ENCODE results near the gene NTRK2. TPM values are rescaled to one million over a fixed set of nuclear protein-coding genes. Genes with fewer than 3 reads are reported as not detected.
"Not testable (repeated sequence)": the region's sequence is repeated elsewhere in the genome, so short reads cannot be mapped to it uniquely, and the experiment has no call there.

Gene NTRK2
- total RNA-seq, 1 experiment from 2014 or later = 0.12 TPM

DNA sequence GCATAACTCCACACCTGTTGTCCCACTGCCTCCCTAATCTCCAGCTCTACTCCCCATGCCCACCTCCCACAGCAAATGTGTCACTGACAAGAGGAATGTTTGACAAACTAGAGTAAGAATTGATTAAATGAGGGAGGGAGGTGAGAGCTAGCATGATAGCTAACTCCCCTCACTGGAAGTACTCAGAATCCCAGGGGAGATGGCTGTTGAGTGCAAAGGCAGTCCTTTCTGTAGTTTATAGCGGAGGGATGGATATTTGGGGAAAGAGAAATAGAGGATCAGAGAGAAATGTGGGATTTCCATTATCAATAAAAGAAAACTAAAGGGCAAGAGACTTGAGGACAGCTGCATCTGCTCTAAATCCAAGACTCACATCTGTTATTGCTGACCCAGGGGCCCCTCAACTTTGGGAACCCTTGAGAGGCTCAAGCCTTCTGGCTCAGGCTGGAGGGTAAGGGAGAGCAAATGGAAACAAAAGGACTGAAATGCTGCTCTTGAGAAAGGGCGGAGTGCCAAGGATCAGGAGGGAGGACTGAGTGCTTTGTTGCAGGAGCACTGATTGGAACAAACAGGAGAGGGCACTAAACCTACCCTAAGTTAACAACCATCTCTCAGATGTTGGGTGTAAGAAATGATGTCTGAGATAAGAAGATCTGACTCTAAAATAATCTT lies 372.1 kb downstream of the NTRK2 start:
- no peak for DNase-seq (ENCODE audit: extremely low read depth, low read depth)

DNA sequence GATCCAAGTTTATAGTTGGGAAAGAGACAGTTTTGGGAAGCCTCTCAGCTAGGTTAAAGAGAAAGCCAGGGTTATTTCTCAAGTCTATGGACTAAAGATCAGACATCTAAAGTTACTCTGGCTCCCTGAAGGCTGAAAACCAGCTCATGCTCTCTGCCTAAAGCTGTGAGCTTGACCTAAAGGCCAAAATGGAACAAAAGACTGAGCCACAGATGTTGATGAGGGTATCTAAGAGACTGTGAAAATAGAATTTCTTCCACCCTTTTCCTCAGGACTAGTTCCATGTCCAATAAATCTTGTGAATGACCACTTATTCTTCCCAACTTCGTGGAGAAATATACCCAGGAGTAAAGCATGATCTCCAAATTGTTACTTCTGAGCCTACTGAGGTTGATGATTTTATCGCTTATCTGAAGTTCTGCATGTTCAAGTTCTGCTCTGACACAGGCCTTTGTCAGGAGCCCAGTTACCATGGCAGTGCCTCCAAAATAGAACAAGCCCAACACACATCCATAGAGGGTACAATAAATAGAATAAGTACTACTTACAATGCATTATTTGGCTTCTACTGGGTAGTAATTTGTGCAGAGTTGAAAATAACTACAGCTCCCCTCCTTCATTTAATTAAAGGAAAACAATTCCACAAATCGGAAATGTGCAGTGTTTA lies 373.6 kb downstream of the NTRK2 start:
- DNase-seq (ENCODE audit: extremely low read depth, low read depth) = no peak

DNA sequence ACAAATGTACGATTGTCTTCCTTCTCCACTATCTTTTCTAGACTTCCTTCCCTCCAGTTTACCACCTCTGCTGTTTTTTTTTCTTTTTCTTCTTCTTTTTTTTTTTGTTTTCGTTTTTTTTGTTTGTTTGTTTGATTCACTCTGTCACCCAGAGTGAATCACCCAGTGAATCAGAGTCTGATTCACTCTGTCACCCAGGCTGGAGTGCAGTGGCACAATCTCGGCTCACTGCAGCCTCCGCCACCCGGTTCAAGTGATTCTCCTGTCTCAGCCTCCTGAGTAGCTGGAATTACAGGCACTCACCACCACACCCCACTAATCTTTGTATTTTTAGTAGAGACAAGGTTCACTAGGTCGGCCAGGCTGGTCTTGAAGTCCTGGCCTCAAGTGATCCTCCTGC lies 375.7 kb downstream of the NTRK2 start:
- DNase-seq (ENCODE audit: extremely low read depth, low read depth) = no peak

DNA sequence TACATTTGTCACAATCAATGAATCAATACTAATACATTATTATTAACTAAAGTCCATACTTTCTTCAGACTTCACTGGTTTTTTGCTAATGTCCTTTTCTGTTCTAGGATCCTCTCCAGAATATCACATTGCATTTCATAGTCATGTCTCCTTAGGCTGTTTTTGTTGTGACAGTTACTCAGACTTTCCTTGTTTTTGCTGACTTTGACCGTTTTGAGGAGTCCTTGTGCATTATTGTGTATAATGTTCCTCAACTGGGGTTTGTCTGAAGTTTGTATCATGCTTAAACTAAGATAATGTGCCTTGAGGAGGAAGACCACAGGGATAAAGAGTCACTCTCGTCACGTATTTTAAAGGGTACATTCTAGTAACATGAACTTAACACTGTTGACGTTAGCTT lies 376.9 kb downstream of the NTRK2 start:
- no peak for DNase-seq (ENCODE audit: extremely low read depth, low read depth)

DNA sequence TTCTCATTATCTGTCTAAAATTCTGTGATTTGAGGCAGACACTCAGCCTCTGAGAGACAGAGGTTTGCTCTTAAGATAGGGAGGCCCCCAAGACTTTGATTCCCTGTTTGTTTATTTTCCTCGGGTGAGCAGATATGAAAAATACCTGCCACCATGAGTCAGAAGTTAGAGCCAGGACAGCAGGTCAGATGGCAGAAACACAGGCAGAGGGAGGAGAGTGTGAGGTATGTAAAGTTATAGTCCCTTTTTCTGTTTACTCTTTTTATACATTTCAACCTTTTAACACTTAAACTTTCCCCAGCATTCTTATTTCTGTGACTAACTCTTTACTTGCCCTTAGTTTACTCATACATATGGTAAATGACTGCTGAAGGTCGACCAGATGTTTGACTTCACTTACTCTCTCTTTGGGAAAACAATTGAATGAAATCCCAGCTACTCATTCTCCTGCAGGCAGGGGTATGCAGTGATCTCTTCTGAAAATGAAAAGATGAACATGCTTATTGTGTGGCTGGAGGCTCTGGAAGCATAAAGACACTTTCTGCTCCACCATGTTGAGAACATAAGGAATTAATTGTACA lies 383.8 kb downstream of the NTRK2 start:
- DNase-seq (ENCODE audit: extremely low read depth, low read depth) = no peak

DNA sequence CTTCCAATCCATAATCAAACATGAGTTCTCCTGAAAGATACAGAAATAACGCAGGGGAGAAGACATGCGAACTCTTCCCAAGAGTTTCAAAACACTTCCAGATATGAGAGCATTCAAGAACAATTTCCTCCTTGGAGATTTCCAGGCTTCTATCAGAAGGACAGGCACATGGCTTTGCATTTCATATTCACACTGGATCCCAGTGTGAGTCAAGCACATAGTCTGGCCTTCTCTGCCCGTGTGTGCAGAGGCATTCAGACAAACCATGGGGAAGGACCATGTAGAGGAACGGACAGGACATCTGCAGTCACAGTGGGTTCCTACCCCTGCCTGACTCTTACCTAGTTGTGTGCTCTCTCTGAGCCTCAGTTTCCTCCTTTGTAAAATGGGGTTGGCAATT lies 384.5 kb downstream of the NTRK2 start:
- no peak for DNase-seq (ENCODE audit: extremely low read depth, low read depth)

DNA sequence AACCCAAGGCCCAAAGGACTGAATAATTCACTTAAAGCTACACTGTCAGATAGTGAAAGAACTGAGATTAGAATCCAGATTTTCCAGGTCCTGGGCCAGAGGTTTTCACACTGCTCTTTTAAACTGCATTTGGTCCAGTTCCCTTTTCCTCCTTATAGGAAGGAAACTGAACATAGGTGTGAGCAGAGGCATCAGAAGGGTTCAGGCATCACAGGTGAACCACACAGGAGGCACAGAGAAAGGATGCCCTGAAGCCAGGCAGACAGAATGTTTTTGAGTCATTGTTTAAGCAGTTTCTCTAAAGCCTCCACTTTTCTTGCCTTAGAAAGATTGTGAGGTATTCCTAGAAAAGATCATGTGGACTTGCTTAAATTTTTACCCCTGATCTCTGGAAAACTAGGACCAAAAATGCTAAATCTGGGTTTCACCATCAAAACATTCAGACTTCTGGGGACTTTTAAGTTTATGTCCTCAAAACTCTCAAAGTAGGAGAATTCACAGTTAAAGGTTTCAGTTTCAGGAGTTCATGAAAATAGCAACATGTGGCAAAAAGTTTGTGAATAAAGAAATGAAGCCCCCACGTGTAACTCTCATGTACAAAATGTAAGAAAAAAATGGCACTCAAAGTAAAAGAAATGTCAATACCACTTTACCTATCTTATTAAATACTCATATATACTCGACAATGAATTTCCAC lies 386.1 kb downstream of the NTRK2 start:
- DNase-seq (ENCODE audit: extremely low read depth, low read depth) = no peak

DNA sequence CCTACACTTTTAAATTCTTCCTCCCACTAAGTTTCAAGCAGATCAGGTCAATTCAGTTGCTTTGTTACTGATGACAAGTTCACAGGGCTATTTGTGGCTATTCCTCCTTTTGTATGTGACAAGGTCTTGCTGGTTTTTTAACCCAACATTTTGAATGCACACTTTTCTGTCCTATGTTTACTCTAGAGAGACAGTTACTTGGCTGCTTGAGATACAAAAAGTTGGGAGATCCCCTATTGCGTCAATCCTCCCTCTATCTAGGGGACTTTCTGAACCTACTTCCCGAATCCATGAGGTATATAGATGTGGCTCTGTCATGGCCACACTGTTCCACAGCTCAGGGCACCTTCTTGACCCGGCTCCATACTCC lies 386.7 kb downstream of the NTRK2 start:
- DNase-seq (ENCODE audit: extremely low read depth, low read depth) = no peak

DNA sequence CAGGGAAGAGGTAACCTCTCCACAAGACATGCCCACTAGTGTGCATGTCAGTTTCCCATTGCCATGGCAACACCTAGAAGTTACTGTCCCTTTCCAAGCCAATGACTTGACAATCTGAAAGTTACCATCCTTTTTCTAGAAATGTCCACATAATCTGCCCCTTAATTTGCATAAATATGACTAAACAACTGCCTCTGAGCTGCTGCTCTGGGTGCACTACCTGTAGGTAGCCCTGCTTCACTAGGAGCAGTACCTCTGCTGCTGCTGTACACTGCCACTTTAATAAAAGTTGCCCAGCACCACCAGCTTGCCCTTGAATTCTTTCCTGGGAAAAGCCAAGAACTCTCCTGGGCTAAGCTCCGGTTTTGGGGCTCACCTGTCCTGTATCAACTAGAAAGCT lies 392.4 kb downstream of the NTRK2 start:
- no peak for DNase-seq (ENCODE audit: extremely low read depth, low read depth)

DNA sequence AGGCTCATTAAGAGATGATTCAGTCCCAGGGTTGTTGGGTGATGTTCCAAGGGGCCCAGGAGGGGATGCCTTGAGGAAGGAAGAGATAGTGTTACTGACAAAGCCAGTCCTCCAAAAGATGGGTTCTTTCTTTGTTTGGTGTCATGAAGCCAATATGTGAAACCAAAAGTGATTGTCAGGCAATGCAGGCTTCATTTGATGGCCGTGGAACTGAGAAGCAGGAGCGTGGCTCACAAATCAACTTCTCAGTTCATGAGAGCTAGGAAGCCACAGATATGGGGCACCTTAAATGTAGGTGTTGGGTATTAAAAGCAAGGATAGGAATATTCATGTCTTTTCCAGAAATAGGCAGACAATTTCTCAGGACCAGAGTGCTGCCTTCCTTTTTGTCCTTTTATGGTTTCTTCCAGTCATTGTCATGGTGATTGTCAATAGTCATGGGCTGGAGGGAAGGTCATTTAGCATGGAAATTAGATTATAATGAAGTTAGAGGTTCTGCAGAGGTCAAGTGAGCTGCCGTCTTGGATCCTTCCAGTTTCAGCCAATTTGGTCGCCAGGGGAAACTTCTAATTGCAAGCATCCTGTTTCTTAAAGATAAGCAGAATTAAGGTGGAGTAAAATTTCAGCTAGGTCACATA lies 393.0 kb downstream of the NTRK2 start:
- no peak for DNase-seq (ENCODE audit: extremely low read depth, low read depth)

DNA sequence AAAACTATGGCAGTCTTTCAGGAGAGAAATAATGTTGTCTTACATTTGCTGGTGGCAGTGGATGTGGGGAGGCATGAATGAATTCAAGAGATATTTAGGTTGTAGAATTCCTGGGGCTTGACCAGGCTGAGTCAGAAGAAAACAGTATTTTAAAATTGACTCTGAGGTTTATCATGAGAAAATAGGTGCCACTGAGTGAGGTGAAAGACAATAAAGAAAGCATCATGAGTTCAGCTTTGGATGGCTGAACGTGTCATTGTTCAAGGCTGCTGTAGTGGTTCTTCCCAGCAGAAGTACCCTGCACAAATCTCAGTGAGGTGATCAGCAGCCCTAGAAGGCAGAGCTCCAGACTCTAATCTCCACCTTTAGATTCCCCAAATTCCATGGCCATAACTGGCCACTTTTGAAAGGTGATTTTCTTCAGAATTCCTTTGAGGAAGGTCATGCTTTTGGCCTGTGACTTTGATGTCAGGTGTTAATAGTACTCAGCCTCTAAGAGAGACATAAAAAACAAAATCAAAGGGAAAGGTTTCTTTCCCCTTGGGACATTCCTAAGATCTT lies 395.4 kb downstream of the NTRK2 start:
- no peak for DNase-seq (ENCODE audit: extremely low read depth, low read depth)

DNA sequence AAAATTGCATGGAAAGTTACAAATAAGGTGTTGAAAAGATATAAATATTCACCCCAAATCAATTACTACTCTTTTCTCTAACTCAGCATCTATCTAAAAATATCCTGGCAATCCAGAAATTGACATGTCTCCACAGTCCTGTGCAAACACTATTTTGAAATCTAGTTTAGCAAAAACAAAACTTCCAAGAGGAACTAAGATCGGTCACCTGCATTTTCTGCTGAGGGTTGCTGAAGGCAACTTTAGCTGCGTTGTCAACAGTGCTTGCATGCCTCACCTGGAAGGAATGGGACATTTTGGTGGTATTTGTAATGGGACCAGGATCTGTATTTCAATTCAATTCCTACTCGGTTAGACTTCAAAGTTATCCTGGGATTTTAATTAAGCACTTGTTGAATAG lies 398.3 kb downstream of the NTRK2 start:
- DNase-seq (ENCODE audit: extremely low read depth, low read depth) = no peak

DNA sequence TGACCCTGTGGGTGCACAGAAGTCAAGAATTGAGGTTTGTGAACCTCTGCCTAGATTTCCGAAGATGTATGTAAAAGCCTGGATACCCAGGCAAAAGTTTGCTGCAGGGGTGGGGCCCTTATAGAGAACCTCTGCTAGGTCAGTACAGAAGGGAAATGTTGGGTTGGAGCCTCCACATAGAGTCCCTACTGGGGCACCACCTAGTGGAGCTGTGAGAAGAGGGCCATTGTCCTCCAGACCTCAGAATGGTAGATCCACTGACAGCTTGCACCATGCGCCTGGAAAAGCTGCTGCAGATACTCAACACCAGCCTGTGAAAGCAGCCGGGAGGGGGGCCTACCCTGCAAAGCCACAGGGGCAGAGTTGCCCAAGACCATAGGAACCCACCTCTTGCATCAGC lies 399.9 kb downstream of the NTRK2 start:
- not testable (repeated sequence) for DNase-seq (ENCODE audit: extremely low read depth, low read depth)
